ENCODE data around the gene FRYL.

DNA sequence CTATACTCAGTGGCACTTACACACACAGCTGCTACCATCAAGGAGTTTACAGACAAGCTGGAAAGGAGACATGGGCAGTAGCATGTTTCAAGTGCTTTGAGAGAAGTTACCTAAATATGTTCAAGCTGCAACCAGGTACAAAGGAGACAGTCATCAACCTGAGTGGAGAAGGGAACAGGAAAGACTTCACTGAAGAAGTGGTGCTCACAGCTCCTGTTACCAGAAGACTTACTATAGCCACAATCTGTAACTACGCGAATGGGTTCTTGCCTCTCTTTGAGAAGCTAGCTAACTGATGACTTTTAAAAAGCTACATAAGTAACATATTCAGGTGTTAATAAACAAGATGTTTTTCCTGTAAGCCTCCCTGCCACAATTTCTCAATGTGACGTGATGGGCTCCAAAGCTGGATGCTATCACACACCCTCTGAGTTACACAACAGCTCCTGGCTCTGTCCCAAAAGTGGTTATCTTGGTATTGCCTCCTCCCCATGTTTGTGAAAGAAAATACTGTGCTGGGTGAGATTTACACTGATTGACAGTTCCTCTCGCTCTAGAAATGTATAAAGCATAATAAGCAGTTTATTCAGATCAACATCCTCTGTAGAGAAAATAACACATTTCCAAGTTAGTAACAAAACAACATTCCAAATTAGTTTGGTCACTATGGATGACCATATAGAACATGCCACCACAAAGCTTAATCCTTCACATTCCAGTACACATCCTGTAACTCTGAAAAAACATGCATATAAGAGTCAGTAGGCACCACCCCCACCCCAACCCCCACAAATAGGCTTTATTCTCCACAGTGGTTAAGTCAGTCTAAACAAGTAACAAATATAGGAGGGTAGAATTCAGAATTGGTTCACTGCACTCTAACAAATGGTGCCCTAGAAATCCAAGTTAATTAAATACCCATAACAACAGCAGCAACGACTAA, 81.8 kb downstream of the FRYL start:
- TF ChIP-seq CTCF (conservative IDR thresholded peaks at IDR 0.05; ENCODE audit: low read length) (no peak), EZH2phosphoT487 (IDR thresholded peaks at IDR 0.05; ENCODE audit: borderline replicate concordance, low read depth, low read length) (no peak)

All from OCI-LY7 (cell line).